HTERT RPE-1 (cell line): Measurements from ENCODE around the gene PCSK2.

Experiments
- in situ Hi-C: fragments of 300-500 bp; cut with MboI; formaldehyde crosslinking; loops from 4 replicates; pipeline ENCODE4 v1.14.3; 2020; ENCODE audit warnings: low sequenced_read_pairs

The PCSK2 gene

DNA sequence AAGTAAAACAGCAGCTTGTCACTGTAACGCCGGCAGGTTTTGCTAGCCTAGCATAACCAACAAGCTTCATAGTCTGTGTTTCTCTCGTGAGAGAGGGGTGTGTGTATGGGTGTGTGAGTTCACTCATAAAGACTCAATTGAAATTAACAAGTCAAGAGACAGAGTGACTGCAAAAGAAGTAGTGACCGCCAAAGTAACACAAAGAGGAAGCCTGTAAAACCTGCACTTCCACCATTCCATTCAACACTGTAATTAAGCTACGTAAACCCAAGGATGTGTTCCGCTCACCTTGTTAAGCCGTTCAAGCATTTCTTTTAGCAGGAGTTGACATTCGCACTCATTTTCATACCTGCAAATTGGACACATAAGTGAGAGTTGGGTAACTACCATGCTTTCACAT lies 297.7 kb downstream of the PCSK2 start:
- in situ Hi-C loops: no loop called here

DNA sequence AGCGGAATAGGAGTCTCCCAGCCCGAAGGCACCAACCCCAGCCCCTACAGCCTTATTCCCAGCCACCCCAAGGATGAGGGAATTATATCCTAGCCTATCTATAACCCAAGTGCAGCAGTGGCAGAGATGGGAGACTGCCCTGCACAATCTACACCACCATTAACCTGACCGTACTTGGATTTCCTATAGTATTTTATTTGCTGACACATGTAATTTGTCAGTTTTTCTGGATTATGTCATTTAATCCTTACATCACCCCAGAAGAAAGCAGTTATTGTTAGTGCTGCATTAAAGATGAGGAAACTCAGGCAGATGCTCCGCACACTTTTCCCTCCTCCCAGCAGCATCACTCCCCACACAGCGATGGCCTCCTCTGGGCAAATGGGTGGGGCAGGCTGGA lies 298.3 kb downstream of the PCSK2 start:
- in situ Hi-C loops: no loop called here

DNA sequence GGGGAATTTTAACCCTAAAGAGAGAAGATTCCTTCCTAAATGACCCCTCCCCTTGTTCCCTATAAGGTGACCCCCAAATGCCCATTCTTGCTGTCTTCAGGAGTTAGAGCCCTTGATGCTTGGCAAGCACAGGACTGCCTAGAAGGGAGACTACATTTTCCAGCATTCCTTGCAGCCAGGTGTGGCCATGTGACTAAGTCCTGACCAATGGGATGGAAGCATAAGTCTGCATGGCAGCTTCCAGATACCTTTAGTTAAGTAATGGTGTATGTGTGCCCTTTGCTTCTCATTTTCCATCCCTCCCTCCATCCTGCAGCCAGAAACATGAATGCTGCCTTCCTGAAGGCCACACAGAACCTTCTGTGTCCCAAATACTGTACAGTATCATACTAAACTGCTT lies 298.8 kb downstream of the PCSK2 start:
- in situ Hi-C loops: no loop called here

- in situ Hi-C loops: no loop called here
These were observed 302.7 kb downstream of the PCSK2 start for GRCh38 chr20:17529586-17529985.

- in situ Hi-C loops: no loop called here
These were observed 303.3 kb downstream of the PCSK2 start for GRCh38 chr20:17530153-17530552.

DNA sequence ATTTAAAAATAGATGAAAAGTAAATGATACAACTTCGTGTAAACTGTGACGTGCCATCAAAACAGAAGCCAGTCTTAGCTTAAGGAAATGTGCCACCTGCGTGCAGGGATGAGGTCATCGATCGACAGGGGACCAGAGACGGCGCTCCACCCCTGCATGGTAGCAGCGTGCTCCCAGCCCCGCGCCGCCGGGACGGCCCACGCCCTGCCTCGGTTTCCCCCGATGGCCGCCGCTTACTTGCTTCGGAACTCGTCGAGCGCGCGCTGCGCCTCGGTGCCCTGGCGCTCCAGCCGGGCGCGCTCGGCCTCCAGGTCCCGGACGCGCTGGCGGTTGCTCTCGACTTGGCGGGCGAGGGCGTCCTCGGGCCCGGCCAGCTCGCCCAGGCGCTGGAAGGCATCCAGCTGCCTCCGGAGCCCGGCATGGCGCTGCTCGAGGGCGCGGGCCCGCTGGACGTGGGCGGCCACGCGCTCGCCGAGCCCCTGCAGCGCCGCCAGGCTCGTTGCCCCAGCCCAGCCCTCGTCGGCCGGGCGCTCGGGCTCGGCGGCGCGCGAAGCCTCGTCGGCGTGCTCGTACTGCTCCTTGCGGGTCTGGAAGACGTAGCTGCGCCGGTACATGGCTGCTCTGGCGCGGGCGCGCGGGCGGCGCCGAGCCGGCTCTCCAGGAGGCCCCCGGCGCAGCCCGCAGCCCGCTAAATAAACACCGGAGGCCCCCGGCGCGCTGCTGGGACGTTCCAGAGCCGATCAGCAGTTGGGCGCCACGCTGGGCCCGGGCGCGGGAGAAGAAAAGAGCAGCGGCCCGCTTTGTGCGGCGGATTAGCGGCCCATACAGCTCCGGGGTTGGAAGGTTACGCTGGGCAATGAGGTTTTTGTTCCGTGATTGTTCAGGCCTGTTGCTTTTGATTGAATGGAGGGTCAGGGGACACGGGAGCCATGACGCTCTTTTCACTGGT lies 304.1 kb downstream of the PCSK2 start, which contains the start of gene BFSP1:
BFSP1 (minus strand) TSS at position 664 of the 949 bp plus-strand sequence; CDS start at position 614, 50 bp downstream.
- in situ Hi-C loops: no loop called here

DNA sequence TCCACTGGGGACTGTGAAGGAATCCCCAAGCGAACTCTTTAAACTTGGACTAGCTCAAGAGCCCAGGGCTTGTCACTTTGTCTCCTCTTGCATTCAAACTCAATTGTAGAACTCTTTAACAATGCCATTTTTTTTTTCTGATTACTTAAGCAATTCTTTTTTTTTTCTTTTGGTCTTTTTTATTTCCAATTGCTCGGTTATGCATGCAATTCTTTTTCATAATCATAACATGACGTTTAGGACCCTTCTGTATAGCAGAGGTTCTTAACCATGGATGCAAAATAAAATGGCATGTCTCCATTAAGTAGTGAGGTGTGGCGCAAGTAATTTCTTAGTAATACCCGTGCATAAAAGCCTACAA lies 304.8 kb downstream of the PCSK2 start:
- in situ Hi-C loops: no loop called here

DNA sequence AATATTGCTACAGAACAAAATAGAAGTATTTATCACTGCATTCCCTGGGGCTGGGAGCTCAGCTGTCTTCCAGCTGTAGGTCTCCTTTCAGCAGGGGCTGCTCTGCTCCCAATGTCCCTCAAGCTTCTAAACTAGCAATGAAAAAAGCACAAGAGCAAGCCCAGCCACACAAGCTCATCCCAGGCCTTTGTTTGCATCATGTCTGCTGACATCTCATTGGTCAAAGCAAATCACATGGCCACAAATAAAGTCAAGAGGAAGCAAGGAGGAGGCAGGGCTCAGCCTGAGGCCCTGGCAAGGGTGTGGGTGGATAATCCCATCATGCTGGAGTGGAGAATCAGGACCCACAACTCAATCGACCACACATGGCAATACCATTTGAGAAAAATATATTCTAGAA lies 306.6 kb downstream of the PCSK2 start:
- in situ Hi-C loops: no loop called here

GRCh38 chr20:17534077-17534476 lies 307.2 kb downstream of the PCSK2 start:
- in situ Hi-C loops: no loop called here
